ENCODE results near the gene BMP4.

- TF ChIP-seq CTCF (IDR thresholded peaks at IDR 0.05) (no peak), POLR2A (IDR thresholded peaks at IDR 0.05) (no peak)
Observed at GRCh38 chr14:53958628-53959027, 2.0 kb upstream of the BMP4 start.

Measured in lower leg skin (tissue), 3 donors.